ENCODE results near the gene LLGL1.

Gene LLGL1

DNA sequence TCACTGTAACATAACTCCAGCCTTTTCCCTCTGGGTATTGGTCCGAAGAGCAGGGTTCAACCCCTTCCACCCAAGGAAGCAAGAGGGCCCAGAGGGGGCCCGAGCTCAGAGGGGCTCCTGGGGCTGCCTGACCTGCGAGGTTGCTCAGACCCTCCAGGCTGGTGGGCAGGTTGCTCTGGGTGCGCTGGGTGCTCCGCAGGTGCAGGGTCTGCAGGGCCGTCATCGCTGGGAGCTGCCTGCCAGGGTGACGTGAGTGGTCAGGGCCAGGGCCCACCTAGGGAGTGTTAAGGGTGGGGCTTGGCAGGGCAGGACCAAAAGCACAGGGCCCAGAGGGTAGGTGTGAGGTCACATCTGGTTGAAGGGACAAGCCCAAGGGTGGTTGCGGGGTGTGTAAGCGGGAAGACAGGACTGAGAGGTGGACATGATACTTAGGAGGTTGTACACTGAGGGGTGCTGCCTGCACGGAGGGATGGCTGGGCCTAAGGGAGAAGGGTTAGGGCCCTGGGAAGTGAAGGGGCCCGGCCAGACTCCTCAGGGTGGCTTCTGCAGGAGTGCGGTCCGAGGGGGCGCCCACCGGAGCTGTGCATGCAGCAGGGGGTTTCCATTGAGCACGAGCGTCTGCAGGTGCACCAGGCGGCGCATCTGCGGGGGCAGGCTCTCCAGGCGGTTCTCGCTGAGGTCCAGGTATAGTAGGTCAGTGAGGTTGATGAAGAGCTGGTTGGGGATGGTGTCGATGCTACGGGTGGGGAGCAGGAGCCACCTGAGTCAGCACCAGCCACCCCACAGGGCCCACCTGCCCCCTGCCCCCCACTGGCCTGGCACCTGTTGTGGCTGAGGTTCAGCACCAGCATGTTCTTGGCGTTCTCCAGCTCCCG lies 28.7 kb downstream of the LLGL1 start:
- DNase-seq, result no peak

DNA sequence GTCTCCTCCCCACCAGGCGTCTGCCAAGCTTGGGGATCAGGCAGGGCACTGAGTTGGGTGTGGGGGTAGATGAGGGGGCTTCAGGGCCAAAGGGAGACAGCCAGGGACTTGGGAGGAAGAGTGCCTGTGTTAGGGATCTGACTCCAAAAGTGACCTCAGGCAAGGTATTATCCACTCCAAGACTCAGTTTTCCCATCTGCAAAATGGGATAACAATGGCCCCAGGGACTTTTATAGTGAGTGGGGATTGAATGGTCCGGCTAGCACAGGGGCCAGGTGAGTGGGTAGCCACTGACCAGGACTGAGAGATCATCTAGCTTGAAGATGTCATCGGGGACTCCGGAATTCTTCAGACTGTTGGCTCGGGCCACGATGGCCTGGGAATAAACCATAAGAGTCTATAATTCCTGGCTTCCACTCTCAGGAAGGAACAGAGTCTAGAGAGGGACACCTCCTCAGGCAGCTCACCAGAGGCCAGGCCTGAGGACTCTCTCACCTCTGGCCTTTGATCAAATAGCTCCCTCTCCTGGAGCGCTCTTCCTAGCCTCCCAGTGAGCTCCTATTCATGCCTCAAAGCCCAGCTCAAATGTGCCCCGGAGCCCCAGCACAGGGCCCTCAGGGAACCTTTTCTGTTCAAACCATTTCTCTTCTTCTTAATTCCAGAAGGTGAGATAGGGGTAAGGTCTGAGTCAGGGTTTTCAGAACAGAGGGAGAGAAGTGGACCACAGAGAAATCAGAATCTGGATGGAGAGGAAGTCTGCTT lies 29.6 kb downstream of the LLGL1 start:
- no peak for DNase-seq

DNA sequence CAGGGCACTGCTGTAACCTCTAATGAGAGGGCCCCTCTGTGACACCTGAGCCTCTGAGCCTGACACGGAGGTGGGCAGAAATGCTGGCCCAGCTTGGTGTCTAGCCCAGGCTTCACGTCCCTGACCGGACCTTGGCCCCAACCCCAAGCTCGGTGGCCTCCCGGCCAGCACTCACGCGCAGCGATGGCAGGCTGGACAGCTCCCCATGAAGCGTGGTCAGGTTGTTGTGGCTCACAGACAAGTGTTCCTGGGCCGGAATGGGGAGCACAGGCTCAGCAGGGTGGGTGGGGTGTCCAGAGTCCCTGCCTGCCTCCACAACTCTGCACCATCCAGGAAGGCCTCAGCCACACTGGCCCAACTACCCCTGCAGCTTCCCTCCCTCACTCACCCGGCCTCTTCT lies 30.9 kb downstream of the LLGL1 start:
- DNase-seq, result no peak

DNA sequence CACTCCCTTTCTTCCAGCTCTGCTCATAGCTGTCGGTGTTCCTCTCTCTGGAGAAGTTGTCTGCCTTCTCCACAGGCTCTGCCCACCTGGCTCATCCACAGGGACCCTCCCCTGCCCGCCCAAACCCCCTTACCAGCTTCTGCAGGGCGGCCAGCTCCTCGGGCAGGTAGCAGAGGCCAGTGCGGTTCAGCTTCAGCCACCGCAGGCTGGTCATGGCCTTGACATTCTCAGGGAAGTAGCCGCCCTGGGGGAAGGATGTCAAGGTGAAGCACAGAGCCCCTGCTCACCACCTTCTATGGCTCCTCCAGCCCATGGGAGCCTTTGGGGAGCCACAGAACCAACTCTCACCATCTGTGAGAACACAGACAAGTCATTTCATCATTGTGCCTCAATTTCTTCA lies 31.3 kb downstream of the LLGL1 start:
- DNase-seq, result no peak

DNA sequence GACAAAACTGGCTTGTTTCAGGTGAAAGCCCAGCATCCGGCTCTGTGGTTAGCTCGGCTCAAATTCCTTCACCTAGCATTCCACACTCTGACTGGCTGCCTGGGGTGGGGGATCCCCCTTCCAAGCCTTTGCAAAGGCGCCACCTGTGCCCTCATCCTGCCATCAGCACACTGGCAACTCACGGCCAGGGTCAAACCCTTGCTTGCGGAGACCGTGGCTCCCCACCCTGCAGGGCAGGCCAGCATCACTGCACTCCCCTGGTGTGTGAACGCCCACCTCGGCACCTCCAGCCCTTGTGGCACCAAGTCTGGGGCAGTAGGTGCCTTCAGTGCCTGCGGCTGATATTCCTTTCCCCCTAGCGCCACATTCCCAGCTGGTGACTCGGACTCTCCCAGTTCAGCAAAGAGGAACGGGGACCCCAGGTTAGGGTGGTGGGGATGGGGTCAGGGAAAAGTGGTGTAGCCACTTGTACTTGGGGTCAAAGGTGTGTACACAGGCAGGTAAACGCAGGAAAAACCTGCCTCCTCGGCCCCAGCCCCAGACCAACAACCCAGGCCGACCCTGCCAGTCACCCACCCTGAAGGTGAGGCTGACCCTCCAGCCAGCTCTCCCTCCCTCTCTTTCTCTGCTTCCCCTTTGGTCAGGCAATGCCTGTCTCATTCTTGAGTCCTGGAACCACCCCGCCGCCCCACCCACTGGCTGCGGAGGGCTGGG lies 32.0 kb downstream of the LLGL1 start:
- peak; percentile 56 for DNase-seq

DNA sequence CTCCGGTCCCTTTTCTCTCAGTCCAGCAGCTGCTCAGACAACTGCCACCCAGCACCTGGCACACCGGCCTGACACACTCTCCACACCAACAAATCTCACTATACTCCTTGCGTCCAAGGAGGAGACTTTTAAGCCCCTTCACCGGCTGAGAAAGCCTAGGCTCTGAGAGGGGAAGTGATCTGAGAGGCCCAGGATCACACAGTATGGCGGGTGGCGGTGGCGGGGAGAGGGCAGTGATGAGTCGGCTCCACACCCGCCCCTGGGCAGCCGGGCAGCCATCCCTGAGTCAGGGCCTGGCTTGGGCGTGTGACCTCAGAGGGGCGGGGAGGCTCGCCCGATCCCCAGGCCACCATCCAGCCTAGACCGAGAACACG lies 32.5 kb downstream of the LLGL1 start:
- peak; percentile 69 for DNase-seq

DNA sequence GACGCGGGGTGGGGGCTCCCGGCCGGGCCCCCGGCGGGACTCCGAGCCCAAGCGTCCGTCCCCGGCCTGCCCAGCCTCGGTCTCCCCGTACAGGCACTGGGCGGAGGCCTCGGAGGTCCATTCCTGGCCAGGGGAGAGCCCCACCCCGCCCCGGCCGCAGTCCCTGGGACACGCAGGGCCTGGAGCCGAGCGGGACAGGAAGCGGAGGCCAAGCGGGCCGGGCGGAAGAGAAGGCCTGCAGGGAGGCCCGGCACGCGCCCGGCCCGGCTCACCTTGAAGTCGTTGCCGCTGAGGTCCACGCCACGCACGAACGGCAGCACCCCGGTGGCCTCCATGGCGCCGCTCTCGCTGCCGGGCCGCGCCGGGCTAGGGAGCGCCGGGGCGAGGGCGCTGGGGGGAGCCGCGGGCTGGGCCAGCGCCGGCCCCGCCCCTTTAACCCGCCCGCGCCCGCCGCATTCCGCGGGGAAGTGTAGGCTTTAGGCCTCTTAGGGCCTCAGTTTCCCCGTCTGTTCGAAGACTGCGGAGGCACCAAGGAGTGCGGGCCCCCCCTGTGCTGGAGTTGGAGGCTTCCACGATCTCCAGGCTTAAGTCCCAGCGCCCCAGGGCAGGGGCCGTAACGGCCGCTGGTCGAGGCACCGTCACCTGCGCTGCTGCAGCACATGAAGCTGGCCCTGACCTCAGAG lies 33.1 kb downstream of the LLGL1 start, which contains the start of gene FLII:
Gene FLII, minus strand, starts transcription at position 383 of the 683 bp plus-strand sequence. Its CDS starts 48 bp downstream, at position 335.
- peak; percentile 69 for DNase-seq

DNA sequence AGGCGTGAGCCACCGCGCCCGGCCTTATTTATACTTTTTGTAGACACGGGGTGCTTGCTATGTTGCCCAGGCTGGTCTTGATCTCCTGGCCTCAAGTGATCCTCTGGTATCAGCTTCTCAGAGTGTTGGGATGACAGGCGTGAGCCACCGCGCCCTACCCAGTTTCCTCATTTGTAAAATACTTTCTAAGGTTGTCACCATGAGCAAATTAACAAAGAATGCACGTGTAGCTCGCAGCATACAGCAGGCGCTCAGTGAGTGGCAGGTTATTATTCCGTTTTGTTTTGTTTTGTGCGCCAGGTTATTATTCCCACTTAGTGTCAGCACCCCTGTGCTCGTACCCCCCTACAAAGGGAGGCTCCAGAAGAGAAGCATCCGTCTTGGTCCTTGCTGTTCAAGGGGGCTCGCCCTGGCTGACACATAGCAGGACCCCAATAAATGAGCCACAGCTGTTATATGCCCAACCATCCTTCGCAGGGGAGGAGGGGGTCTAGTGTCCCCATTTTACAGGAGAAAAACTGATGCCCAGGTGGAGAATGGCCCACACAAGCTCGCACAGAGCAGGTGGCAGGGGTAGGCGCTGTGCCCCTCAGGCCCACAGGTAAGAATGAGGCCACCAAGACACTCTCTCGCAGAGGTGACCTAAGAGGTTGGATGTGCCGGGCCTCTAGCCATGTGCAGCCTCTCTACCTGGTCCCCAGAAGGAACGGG lies 34.3 kb downstream of the LLGL1 start:
- no peak for DNase-seq

DNA sequence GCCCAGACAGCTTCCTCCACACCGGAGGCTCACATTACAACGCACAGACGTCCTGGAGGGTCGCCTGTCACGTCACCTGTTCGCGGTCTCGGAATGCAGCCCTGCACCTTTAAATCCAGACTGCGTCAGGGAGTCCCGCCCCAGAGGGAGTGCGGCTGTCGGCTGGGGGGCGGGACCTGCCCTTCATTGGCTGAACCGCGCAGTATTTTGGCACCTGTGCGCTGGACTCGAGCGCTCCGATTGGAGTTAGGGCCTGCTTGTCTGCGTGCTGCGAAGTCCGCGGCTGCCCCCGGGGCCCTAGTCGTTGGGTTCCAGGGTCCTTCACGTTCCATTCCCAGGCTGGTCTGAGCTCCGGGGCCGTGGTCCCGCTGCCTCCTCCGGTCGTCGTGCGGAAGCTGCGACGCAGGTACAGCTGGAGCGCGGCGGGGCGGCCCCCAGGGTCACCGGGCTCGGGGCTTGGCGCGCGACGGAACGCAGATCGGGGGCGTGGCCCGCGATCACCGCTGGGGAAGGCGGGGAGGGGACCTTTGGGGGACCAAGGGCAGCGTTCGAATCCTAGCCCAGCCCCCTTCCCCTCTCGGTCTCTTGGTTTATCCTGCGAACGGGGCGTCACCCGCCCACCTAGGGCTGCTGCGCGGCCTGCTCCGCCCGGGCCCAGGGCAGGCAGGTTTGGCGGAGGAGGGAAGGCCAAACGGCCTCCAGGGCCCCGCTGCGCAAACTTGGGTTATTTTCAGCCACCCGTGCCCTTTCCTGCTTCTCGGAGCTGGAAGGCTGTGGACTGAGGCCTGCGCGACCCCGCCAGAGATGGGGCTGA lies 35.1 kb downstream of the LLGL1 start, which contains the start of gene MIEF2:
Gene MIEF2, plus strand, starts transcription at position 331 of the 814 bp plus-strand sequence. CDS start 2,059 bp downstream, outside the sequence.
- peak; percentile 96 for DNase-seq

DNA sequence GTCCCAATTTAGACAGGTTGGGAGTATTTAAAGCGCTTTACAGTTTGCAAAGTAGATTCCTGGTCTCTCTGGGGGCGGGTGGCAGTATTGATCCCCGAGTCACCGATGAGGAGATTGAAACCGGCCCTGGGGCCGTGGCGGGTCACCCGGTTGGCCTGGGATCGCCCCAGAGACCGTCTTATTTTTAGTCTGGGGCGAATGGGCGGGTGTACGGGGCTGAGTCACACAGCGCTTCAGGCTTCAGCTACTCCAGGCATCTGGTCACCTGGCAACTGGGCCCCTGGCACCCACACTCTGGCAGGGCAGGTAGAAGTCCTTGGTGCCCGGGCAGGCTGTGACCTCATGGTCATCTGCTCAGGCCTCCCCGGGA lies 35.7 kb downstream of the LLGL1 start:
- DNase-seq, result peak; percentile 58

DNA sequence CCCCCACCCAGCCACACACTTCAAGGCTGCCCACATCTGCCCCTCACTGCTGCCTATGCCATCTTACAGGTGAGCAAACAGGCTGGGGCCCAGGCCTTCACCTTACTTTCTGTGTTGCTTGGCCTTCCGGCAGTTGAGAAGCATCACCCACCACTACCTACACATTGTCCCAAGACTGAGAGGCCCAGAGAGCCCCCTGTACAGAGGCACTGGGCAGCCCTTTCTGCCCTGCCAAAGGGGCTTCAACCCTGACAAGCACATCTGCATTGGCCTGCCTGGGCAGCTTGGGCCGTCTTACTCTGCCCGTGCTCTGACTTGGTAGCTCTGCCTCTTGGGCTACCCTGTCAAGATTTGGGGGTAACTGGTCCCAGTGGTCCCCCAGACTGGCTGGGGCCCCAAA lies 36.2 kb downstream of the LLGL1 start:
- DNase-seq, result no peak

DNA sequence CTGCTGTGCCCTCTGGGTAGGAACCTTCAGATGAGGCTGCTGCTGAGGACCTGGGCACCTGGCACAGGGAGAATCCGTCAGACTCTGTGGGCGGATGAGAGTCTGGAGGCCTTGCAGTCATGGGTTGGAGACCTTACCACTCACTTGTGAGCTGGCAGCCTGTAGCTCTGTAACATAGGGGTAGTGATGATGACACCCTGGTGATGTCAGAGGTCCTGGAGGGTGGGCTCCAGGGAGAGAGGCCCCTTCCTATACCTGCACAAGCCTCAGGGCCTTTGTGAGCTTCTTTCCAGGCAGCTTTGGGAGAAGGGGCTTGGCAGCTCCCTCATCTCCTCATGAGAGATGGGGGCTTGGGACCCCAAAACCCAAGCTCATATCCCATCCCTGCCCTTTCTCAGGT lies 36.7 kb downstream of the LLGL1 start:
- no peak for DNase-seq

DNA sequence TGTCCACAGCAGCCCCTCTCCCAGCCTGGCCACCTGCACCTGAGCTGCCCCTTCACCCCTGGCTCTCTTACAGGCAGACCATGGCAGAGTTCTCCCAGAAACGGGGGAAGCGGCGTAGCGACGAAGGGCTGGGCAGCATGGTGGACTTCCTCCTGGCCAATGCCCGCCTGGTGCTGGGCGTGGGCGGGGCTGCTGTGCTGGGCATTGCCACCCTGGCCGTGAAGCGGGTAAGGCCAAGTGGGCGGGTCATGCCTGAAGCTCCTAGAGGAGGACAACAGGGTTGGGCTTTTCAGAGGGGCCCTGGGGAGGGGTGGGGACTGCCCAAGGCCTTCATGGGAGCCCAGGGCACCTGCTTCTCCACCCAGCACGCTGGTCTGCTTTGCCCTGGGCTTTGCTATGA lies 37.2 kb downstream of the LLGL1 start:
- no peak for DNase-seq

DNA sequence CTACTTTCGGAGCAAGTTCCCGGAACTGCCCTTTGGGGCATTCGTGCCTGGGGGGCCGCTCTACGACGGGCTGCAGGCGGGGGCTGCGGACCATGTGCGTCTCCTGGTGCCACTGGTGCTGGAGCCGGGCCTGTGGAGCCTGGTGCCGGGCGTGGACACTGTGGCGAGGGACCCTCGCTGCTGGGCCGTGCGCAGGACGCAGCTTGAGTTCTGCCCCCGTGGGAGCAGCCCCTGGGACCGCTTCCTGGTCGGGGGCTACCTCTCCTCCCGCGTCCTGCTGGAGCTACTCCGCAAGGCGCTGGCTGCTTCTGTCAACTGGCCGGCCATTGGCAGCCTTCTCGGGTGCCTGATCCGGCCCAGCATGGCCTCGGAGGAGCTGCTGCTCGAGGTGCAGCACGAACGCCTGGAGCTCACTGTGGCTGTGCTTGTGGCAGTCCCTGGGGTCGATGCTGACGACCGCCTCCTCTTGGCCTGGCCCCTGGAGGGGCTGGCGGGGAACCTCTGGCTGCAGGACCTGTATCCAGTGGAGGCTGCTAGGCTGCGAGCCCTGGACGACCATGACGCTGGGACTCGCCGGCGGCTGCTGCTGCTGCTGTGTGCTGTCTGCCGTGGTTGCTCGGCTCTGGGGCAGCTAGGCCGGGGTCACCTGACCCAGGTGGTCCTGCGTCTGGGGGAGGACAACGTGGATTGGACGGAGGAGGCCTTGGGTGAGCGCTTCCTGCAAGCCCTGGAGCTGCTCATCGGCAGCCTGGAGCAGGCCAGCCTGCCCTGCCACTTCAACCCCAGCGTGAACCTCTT lies 38.6 kb downstream of the LLGL1 start:
- DNase-seq, result no peak

DNA sequence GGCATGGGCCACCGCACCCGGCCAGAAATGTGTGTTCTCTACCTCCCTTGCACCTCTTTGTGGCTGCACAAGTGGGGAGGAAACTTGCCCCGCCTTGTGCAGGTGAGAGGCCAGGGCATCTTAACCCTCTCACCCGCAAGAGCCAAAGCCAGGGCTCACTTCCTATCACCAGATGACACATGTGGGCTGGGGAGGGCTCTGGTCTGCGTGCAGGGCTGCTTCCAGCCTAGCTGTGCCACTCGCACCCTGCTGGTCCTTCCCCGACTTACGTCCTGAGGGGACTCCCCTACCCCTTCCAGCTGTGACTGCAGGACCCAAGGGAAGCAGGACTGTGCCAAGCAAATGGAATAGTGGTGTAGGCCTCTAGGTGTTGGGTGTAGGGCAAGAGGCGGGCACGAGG lies 41.9 kb downstream of the LLGL1 start:
- DNase-seq, result no peak

DNA sequence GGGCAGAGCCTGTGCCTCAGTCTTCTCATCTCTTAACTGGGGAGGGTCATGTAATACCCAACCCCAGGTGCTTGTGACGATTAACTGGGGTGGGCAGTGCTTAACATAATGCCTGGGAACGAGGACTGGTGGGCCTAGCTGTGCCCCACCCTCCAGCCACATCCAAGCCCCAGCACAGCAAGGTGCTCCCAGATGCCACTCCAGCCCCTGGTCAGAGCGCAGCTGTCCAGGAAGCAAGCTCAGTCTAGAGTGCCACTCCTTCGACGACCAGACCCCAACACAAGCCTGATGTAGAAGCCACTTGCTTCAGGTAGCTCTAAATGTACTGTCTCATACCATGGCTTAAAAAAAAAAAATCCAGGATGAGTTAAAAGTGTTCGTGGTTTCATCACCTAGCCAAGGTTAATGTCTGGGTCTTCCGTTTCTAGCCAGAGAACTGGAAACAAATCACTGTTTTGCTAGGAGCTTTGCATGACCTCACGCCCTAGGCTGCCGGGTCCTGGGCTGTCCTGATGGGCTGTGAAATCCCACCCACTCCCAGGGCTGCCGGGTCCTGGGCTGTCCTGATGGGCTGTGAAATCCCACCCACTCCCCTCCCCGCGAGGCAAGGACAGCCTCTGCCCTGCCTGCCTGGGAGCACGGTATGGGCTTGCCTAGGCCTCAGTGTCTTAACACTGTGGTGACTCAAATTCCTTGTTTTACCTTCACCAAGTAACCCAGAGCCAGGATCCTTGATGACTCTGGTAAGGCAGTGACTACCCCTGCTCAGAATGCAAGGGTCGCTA lies 42.7 kb downstream of the LLGL1 start:
- no peak for DNase-seq

DNA sequence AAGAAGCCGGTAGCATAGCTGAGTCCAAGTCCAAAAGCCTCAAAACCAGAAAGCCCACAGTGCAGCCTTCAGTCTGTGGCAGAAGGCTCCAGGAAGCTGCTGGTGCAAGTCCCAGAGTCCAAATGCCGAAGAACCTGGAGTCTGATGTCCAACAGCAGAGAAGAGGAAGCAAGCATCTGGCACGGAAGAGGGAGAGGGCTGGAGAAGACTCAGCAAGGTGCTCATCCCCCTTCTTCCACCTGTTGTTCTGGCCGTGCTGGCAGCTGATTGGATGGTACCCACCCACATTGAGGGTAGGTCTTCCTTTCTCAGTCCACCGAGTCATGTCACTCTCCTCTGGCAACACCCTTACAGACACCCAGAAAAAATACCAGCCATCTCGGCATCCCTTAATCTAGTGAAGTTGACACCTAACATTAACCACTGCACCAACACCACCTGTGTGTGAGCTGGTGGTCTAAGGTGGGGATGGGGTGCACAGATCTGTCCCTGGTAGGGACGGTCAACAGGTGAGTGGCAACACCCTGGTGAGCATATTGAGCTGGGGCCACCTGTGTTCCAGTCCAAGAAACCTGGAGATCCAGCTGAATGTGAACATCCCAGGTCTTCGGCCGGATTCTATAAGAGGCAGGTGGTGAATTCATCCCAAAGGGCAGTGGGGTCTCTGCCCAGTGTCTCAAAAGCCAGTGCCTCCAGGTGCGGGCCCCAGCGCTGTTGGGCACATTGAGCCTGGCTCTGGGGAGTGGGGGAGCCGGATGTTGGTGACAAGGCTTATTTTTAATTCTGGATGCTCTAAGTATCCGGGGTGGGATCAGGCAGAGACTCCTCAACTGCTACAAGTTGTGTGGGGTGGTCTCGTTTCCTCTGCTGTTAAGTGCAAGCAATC lies 44.9 kb downstream of the LLGL1 start:
- no peak for DNase-seq

DNA sequence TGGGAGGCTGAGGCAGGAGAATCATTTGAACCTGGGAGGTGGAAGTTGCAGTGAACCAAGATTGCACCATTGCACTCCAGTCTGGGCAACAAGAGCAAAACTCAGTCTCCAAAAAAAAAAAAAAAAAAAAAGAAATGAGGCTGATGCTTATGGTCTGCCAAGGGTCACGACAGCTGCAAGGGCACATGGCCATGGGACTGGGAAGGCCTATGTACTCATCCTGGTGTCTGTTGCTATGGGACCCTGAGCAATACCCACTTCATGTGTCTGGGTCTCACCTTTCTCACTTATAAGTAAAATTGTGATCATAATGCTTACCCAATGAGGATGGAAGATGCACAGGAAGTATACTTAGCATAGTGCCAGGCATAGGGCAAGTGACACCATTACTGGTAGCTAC lies 51.6 kb downstream of the LLGL1 start:
- DNase-seq, result no peak
